Fibroblast of lung (primary cell): ENCODE results near the gene CLASP1. TPM values are rescaled to one million over a fixed set of nuclear protein-coding genes. Genes with fewer than 3 reads are reported as not detected.

Source experiments
- DNase-seq, 2 donors: peaks; one replicate each; pipeline versions ENCODE4 v3.0.0 to v3.0.0-alpha.2; 2010; ENCODE audit warnings: low read depth in 2 of 2
- H2AFZ ChIP-seq: 2 replicates; pipeline ENCODE4 v1.5.1; 2012; ENCODE audit warnings: low read length, control low read depth, inconsistent platforms
- H3K27ac ChIP-seq: 2 replicates; pipeline ENCODE4 v1.5.1; 2011; ENCODE audit warnings: low read length, control low read depth; ENCODE audit not compliant: insufficient read depth
- H3K27me3 ChIP-seq: 2 replicates; pipeline ENCODE4 v1.5.1; 2011; ENCODE audit warnings: mild to moderate bottlenecking, low read length; ENCODE audit not compliant: control insufficient read depth, insufficient read depth
- H3K36me3 ChIP-seq: 2 replicates; pipeline ENCODE4 v1.5.1; 2011; ENCODE audit warnings: low read length; ENCODE audit not compliant: control insufficient read depth, insufficient read depth
- H3K4me1 ChIP-seq: 2 replicates; pipeline ENCODE4 v1.5.1; 2011; ENCODE audit warnings: low read length; ENCODE audit not compliant: control insufficient read depth, insufficient read depth; ENCODE audit errors: extremely low read depth
- H3K4me2 ChIP-seq: 2 replicates; pipeline ENCODE4 v1.5.1; 2011; ENCODE audit warnings: low read length, control low read depth; ENCODE audit not compliant: insufficient read depth; ENCODE audit errors: extremely low read depth
- H3K4me3 ChIP-seq, 4 experiments: fragments of 200-600 bp in 1 of 4; sonication (generic) in 1 of 4; replicated peaks in 1 of 4; 2 replicates each; pipeline ENCODE4 v1.5.1; 2011 to 2016; ENCODE audit warnings: low read length in 4 of 4, low read depth in 3 of 4, mild to moderate bottlenecking in 3 of 4, control low read depth in 2 of 4, inconsistent platforms in 1 of 4, mixed read lengths in 1 of 4; ENCODE audit not compliant: insufficient read depth in 1 of 4; ENCODE audit errors: control extremely low read depth in 1 of 4
- H3K79me2 ChIP-seq: 2 replicates; pipeline ENCODE4 v1.5.1; 2012; ENCODE audit warnings: mild to moderate bottlenecking, low read length, inconsistent platforms; ENCODE audit not compliant: control insufficient read depth, insufficient read depth
- H3K9ac ChIP-seq: 2 replicates; pipeline ENCODE4 v1.5.1; 2011; ENCODE audit warnings: mild to moderate bottlenecking, low read length, control low read depth; ENCODE audit not compliant: insufficient read depth
- H3K9me3 ChIP-seq: 2 replicates; pipeline ENCODE4 v1.5.1; 2012; ENCODE audit warnings: low read depth, low read length; ENCODE audit not compliant: control insufficient read depth, insufficient read depth
- H4K20me1 ChIP-seq: 2 replicates; pipeline ENCODE4 v1.5.1; 2011; ENCODE audit warnings: low read length; ENCODE audit not compliant: control insufficient read depth, insufficient read depth; ENCODE audit errors: extremely low read depth
- CTCF ChIP-seq, 2 donors: IDR thresholded peaks in 1 of 2; conservative IDR thresholded peaks in 1 of 2; 1 replicate in 1 of 2; 2 replicates in 1 of 2; pipeline ENCODE4 v1.5.1; 2011 to 2012; ENCODE audit warnings: low read length in 2 of 2, control low read depth in 1 of 2, inconsistent platforms in 1 of 2, low read depth in 1 of 2, mild to moderate bottlenecking in 1 of 2
- EZH2 ChIP-seq: IDR thresholded peaks from 2 replicates; pipeline ENCODE4 v1.5.1; 2012; ENCODE audit warnings: low read length, control low read depth, mild to moderate bottlenecking; ENCODE audit errors: missing control alignments
- polyA plus RNA-seq, 2 donors: library from polyadenylated mRNA; depleted of rRNA in 1 of 2; stranded (reverse) in 1 of 2; unstranded in 1 of 2; fragments of >200 nt; gene quantifications; 2 replicates each; pipeline ENCODE4 v1.2.1, GENCODE V29; 2011 to 2012; ENCODE audit warnings: missing spikeins in 1 of 2
- total RNA-seq: library from RNA; depleted of rRNA; stranded (reverse); fragments of >200 nt; gene quantifications from 2 replicates; pipeline ENCODE4 v1.2.1, GENCODE V29; 2014

Gene CLASP1
- total and polyA plus RNA-seq, 2 donors (not counting 1 experiment from before 2014, with no cell fraction given): 6.0 to 48.4 TPM

DNA sequence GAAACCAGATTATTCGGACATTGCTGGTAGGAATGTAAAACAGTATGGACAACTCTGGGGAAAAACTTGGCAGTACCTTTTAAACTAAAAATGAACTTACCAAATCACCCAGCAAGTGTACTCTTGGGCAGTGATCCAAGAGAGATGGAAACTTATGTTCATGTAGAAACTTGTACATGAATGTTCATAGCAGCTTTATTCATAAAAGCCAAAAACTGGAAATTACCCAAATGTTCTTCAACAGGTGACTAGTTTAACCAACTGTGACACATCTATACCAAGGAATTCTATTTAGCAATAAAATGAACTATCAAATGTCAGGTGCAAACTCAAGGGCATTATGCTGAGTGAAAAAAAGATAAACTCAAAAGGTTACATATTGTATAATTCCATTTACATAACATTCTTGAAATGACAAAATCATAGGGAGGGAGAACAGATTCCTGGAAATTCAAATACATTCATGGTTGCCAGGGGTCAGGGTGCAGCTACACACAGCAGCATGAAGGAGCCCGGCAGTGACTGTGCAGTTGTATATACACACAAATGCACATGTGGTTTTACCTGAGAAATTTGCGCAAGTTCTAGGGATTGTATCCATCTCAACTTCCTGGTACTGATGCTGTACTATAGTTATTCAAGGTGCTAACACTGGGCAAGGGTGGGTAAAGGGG is 122.1 kb downstream of the CLASP1 start:
- H3K4me1 ChIP-seq: no peaks in the 10 kb centered on the region
- H3K79me2 ChIP-seq: peaks cover 16% of the 10 kb centered on the region
- H3K4me2 ChIP-seq: no peak overlapping the region
- no peak for TF ChIP-seq EZH2
- TF ChIP-seq CTCF (conservative IDR thresholded peaks at IDR 0.05 in 1 of 2, IDR thresholded peaks at IDR 0.05 in 1 of 2; ENCODE audit: low read depth in 1 of 2, low read length in 2 of 2): no peak
- peaks cover 4% of the 10 kb centered on the region for H3K36me3 ChIP-seq
- H4K20me1 ChIP-seq: no peaks in the 10 kb centered on the region
- H3K27me3 ChIP-seq: no peaks in the 10 kb centered on the region
- H2AFZ ChIP-seq: no peak overlapping the region
- H3K4me3 ChIP-seq: no peak overlapping the region
- peak; percentile 25 to 79 for DNase-seq
- H3K9me3 ChIP-seq: no peaks in the 10 kb centered on the region
- no peak overlapping the region for H3K27ac ChIP-seq
- no peak overlapping the region for H3K9ac ChIP-seq

DNA sequence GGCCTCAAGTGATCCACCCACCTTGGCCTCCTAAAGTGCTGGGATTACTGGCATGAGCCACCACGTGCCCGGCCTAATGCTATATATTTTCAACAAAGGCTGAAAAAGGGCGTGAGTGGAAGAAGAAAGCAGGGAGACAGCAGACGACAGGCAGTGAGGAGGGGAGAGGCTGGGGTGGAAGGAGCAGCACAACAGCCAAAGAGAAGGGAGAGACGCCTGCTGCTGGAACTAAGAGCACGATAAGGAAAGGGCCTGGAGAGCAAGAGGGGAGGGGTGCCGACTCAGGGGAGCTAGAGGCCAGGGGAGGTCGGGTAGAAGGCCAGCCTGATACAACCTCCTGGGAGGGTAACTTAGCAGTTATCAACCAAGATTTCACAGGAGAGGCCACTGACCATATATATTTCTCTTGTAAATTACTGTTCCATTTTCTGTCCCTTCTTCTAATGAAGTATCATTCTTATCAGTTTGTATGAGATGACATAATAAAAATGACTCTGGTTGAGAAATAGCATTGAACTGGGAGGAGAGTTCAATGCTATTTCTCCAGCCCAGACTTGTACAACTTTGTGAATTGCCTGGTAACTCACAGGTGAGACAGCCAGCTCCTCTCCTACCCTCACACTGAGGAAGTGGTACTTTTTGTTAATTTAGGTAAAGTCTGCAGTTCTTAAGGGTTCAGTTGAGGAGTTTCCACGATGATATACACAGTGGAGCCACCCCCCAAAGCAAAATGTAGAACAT is 124.4 kb downstream of the CLASP1 start:
- Histone ChIP-seq H3K9me3 (no peaks in the 10 kb centered on the region), H3K4me2 (no peak overlapping the region), H3K9ac (no peak overlapping the region), H4K20me1 (no peaks in the 10 kb centered on the region), H3K4me3 (no peak overlapping the region), H3K36me3 (peaks cover 8% of the 10 kb centered on the region), H3K4me1 (no peaks in the 10 kb centered on the region), H2AFZ (no peak overlapping the region), H3K27ac (no peak overlapping the region), H3K79me2 (peaks cover 16% of the 10 kb centered on the region), H3K27me3 (no peaks in the 10 kb centered on the region)
- DNase-seq: no peak
- TF ChIP-seq EZH2: no peak
- no peak for TF ChIP-seq CTCF (conservative IDR thresholded peaks at IDR 0.05 in 1 of 2, IDR thresholded peaks at IDR 0.05 in 1 of 2; ENCODE audit: low read depth in 1 of 2, low read length in 2 of 2)

DNA sequence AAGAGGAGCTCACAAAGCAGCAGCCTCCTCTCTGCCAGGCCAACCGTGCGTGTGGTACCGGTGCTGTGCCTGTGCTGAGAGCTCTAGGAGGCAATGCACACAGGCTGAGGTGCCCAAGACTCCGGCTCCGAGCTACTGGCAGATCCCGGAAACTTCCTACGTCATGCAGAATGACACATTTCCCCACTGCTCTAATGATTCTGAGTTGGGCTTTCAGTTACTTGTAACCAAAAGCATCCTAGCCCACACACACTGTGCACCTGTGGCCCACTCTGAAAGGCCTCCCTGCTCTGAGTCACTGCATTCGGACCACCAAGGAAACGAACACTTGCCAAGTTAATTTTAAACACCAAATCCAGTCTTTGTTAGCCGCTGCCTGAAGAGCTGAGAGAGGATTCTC is 127.9 kb downstream of the CLASP1 start:
- Histone ChIP-seq H3K27me3 (no peaks in the 10 kb centered on the region), H3K36me3 (peaks cover 8% of the 10 kb centered on the region), H3K79me2 (no peaks in the 10 kb centered on the region), H4K20me1 (no peaks in the 10 kb centered on the region), H3K4me3 (no peak overlapping the region), H3K4me2 (no peak overlapping the region), H2AFZ (no peak overlapping the region), H3K9me3 (no peaks in the 10 kb centered on the region), H3K9ac (no peak overlapping the region), H3K27ac (no peak overlapping the region), H3K4me1 (no peaks in the 10 kb centered on the region)
- TF ChIP-seq CTCF (conservative IDR thresholded peaks at IDR 0.05 in 1 of 2, IDR thresholded peaks at IDR 0.05 in 1 of 2; ENCODE audit: low read depth in 1 of 2, low read length in 2 of 2) (no peak), EZH2 (no peak)
- peak; percentile 50 to 97 for DNase-seq
